BE2C (cell line): ENCODE data around the gene CSF3.

Source experiments
- DNase-seq: peaks from one replicate; pipeline ENCODE4 v3.0.0-alpha.2; 2020
- H3K27me3 ChIP-seq: fragments of 250-450 bp; sonication (Bioruptor Pico); 2 replicates; pipeline ENCODE4 v1.5.1; 2020; ENCODE audit warnings: mild to moderate bottlenecking
- H3K36me3 ChIP-seq: fragments of 250-450 bp; sonication (Bioruptor Pico); 2 replicates; pipeline ENCODE4 v1.5.1; 2020; ENCODE audit warnings: mild to moderate bottlenecking
- H3K4me1 ChIP-seq: fragments of 250-450 bp; sonication (Bioruptor Pico); 2 replicates; pipeline ENCODE4 v1.5.1; 2020
- H3K4me3 ChIP-seq: 2 replicates; pipeline ENCODE4 v1.5.1; 2011; ENCODE audit warnings: low read depth, low read length
- H3K9me3 ChIP-seq: fragments of 250-450 bp; sonication (Bioruptor Pico); 2 replicates; pipeline ENCODE4 v1.5.1; 2020
- TF ChIP-seq, protein P1 (sequence below): IDR thresholded peaks from 2 replicates; pipeline ENCODE4 v1.5.1; 2012; ENCODE audit warnings: mild to moderate bottlenecking, low read depth, low read length

The CSF3 gene

DNA sequence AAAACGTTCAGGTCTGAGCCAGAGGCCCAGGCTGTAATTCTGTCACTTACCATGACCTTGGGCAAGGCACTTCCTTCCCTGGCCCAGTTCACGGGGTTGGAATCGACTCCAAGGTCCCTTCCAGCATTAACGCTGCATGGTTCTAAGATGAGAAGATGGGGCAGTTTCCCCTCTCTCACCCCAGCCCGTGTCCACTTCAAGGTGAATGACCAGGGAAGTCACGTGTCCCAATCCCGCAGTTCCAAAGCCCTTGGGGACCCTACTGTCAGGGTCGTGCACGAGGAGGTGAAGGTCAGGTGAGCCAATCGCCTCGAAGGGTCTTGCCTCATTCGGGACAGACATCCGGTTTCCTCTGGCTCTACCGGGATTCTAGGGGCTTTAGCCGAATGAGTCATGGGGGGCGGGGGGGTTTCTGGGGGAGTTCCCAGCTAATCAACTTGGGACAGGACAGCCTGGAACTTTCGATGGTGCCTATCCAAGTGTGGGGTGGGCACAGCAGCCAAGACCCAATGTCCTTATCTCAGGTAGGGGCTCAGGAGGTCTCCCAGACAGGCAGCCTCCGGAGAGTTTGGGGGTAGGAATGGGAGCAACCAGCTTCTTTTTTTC lies 762 bp upstream of the CSF3 start:
- Histone ChIP-seq H3K4me1 (no peaks in the 10 kb centered on the region), H3K4me3 (no peak overlapping the region), H3K27me3 (no peaks in the 10 kb centered on the region), H3K36me3 (peaks cover 8% of the 10 kb centered on the region; the same call in 1 of the 2 replicates), H3K9me3 (no peaks in the 10 kb centered on the region)
- no peak for DNase-seq
- TF ChIP-seq, protein P1, sequence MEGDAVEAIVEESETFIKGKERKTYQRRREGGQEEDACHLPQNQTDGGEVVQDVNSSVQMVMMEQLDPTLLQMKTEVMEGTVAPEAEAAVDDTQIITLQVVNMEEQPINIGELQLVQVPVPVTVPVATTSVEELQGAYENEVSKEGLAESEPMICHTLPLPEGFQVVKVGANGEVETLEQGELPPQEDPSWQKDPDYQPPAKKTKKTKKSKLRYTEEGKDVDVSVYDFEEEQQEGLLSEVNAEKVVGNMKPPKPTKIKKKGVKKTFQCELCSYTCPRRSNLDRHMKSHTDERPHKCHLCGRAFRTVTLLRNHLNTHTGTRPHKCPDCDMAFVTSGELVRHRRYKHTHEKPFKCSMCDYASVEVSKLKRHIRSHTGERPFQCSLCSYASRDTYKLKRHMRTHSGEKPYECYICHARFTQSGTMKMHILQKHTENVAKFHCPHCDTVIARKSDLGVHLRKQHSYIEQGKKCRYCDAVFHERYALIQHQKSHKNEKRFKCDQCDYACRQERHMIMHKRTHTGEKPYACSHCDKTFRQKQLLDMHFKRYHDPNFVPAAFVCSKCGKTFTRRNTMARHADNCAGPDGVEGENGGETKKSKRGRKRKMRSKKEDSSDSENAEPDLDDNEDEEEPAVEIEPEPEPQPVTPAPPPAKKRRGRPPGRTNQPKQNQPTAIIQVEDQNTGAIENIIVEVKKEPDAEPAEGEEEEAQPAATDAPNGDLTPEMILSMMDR = no peak

DNA sequence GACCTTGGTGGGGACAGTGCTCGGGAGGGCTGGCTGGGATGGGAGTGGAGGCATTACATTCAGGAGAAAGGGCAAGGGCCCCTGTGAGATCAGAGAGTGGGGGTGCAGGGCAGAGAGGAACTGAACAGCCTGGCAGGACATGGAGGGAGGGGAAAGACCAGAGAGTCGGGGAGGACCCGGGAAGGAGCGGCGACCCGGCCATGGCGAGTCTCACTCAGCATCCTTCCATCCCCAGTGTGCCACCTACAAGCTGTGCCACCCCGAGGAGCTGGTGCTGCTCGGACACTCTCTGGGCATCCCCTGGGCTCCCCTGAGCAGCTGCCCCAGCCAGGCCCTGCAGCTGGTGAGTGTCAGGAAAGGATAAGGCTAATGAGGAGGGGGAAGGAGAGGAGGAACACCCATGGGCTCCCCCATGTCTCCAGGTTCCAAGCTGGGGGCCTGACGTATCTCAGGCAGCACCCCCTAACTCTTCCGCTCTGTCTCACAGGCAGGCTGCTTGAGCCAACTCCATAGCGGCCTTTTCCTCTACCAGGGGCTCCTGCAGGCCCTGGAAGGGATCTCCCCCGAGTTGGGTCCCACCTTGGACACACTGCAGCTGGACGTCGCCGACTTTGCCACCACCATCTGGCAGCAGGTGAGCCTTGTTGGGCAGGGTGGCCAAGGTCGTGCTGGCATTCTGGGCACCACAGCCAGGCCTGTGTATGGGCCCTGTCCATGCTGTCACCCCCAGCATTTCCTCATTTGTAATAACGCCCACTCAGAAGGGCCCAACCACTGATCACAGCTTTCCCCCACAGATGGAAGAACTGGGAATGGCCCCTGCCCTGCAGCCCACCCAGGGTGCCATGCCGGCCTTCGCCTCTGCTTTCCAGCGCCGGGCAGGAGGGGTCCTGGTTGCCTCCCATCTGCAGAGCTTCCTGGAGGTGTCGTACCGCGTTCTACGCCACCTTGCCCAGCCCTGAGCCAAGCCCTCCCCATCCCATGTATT lies 1.1 kb downstream of the CSF3 start:
- no peaks in the 10 kb centered on the region for H3K4me1 ChIP-seq
- H3K36me3 ChIP-seq = peaks cover 18% of the 10 kb centered on the region
- H3K27me3 ChIP-seq = no peaks in the 10 kb centered on the region
- TF ChIP-seq, protein P1 = no peak
- no peaks in the 10 kb centered on the region for H3K9me3 ChIP-seq
- H3K4me3 ChIP-seq = no peak overlapping the region
- no peak for DNase-seq

DNA sequence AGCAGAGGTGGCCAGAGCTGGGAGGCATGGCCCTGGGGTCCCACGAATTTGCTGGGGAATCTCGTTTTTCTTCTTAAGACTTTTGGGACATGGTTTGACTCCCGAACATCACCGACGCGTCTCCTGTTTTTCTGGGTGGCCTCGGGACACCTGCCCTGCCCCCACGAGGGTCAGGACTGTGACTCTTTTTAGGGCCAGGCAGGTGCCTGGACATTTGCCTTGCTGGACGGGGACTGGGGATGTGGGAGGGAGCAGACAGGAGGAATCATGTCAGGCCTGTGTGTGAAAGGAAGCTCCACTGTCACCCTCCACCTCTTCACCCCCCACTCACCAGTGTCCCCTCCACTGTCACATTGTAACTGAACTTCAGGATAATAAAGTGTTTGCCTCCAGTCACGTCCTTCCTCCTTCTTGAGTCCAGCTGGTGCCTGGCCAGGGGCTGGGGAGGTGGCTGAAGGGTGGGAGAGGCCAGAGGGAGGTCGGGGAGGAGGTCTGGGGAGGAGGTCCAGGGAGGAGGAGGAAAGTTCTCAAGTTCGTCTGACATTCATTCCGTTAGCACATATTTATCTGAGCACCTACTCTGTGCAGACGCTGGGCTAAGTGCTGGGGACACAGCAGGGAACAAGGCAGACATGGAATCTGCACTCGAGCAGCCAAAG lies 2.3 kb downstream of the CSF3 start:
- no peak for DNase-seq
- TF ChIP-seq, protein P1 = no peak
- no peaks in the 10 kb centered on the region for H3K9me3 ChIP-seq
- no peak overlapping the region for H3K4me3 ChIP-seq
- no peaks in the 10 kb centered on the region for H3K27me3 ChIP-seq
- H3K4me1 ChIP-seq = no peaks in the 10 kb centered on the region
- H3K36me3 ChIP-seq = peaks cover 29% of the 10 kb centered on the region

DNA sequence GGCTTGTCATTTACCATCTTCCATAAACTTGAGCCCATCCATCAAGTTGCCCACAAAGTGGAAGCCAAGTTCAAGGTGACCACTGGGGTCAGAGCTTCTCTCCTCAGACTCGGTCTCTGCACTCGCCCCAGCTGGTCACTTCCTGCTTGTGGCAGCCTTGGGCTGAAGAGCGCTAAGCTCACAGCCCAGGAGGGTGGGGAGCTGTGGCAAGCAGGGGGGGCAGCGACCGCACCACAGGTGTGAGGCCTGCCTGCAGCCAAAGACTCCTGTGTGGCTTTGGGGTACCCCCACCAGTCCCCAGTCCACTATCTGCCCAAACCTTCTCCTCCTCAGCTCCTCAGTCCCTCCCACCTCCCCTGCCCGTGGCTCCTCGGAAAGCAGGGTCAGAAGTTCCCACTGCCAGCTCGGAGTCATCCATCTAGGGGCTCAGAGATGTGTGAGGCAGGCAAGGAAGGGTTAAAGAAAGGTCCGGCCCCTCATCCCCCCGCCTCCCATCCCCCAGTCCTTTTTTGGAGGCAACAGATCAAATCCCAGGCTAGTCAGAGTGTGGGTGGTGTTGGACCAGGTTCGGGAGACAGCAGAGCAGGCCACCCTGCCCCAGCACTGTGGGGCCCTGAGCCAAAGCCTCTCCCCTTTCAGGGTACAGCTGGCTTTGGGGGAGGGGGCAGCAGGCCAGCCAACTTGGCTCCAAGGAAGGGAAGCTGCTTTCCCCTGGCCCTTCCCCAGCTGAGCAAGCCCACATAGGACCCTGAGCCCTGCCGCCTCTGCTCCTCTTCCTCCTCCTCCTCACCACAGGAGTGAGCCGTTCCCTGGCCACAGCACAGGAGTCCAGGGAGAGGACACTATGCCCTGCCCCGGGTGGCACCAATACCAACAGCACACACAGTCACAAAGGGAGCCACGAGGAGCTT lies 3.2 kb downstream of the CSF3 start:
- Histone ChIP-seq H3K9me3 (no peaks in the 10 kb centered on the region), H3K4me3 (no peak overlapping the region), H3K4me1 (no peaks in the 10 kb centered on the region), H3K36me3 (peaks cover 37% of the 10 kb centered on the region), H3K27me3 (no peaks in the 10 kb centered on the region)
- TF ChIP-seq, protein P1 = no peak
- DNase-seq = no peak

- TF ChIP-seq, protein P1 = no peak
- H3K9me3 ChIP-seq = no peaks in the 10 kb centered on the region
- no peaks in the 10 kb centered on the region for H3K4me1 ChIP-seq
- H3K36me3 ChIP-seq = peaks cover 37% of the 10 kb centered on the region
- no peaks in the 10 kb centered on the region for H3K27me3 ChIP-seq
- no peak overlapping the region for H3K4me3 ChIP-seq
- no peak for DNase-seq
Observed at GRCh38 chr17:40019140-40019991, 4.1 kb downstream of the CSF3 start.
